Activated naive CD8-positive, alpha-beta T cell (primary cell): Measurements from ENCODE around the gene SSBP4.

Experiments used
- H3K27ac Mint-ChIP-seq: one replicate; pipeline ENCODE4 v1.8.0; 2021; ENCODE audit warnings: mixed read lengths
- H3K27me3 Mint-ChIP-seq: one replicate; pipeline ENCODE4 v1.8.0; 2021; ENCODE audit warnings: mixed read lengths
- H3K36me3 Mint-ChIP-seq: one replicate; pipeline ENCODE4 v1.8.0; 2021; ENCODE audit warnings: mixed read lengths
- H3K4me1 Mint-ChIP-seq: one replicate; pipeline ENCODE4 v1.8.0; 2021; ENCODE audit warnings: low read depth, mixed read lengths
- H3K4me3 Mint-ChIP-seq: one replicate; pipeline ENCODE4 v1.8.0; 2021; ENCODE audit warnings: mild to moderate bottlenecking, mixed read lengths
- H3K9me3 Mint-ChIP-seq: one replicate; pipeline ENCODE4 v1.8.0; 2021; ENCODE audit warnings: low read depth, mixed read lengths

SSBP4 gene

GRCh38 chr19:18406749-18407148 lies 12.4 kb upstream of the SSBP4 start:
- H3K4me3 Mint-ChIP-seq = no peak overlapping the region
- H3K27ac Mint-ChIP-seq = no peak overlapping the region
- no peaks in the 10 kb centered on the region for H3K27me3 Mint-ChIP-seq
- no peaks in the 10 kb centered on the region for H3K9me3 Mint-ChIP-seq
- H3K4me1 Mint-ChIP-seq = peaks cover 3% of the 10 kb centered on the region
- no peaks in the 10 kb centered on the region for H3K36me3 Mint-ChIP-seq

GRCh38 chr19:18408053-18408476 lies 11.1 kb upstream of the SSBP4 start:
- Mint-ChIP-seq H3K4me1 (peaks cover 3% of the 10 kb centered on the region), H3K36me3 (no peaks in the 10 kb centered on the region), H3K27ac (no peak overlapping the region), H3K27me3 (peaks cover 3% of the 10 kb centered on the region), H3K9me3 (no peaks in the 10 kb centered on the region), H3K4me3 (no peak overlapping the region)

- H3K4me1 Mint-ChIP-seq = peaks cover 29% of the 10 kb centered on the region
- peaks cover 3% of the 10 kb centered on the region for H3K27me3 Mint-ChIP-seq
- no peaks in the 10 kb centered on the region for H3K36me3 Mint-ChIP-seq
- peak overlapping the region; percentile 73 for H3K27ac Mint-ChIP-seq
- no peaks in the 10 kb centered on the region for H3K9me3 Mint-ChIP-seq
- no peak overlapping the region for H3K4me3 Mint-ChIP-seq
Measured at GRCh38 chr19:18412610-18413239, 6.5 kb upstream of the SSBP4 start.

GRCh38 chr19:18414504-18415177 lies 4.6 kb upstream of the SSBP4 start:
- Mint-ChIP-seq H3K27ac (no peak overlapping the region), H3K9me3 (no peaks in the 10 kb centered on the region), H3K36me3 (no peaks in the 10 kb centered on the region), H3K27me3 (peaks cover 3% of the 10 kb centered on the region), H3K4me1 (peaks cover 41% of the 10 kb centered on the region), H3K4me3 (no peak overlapping the region)

DNA sequence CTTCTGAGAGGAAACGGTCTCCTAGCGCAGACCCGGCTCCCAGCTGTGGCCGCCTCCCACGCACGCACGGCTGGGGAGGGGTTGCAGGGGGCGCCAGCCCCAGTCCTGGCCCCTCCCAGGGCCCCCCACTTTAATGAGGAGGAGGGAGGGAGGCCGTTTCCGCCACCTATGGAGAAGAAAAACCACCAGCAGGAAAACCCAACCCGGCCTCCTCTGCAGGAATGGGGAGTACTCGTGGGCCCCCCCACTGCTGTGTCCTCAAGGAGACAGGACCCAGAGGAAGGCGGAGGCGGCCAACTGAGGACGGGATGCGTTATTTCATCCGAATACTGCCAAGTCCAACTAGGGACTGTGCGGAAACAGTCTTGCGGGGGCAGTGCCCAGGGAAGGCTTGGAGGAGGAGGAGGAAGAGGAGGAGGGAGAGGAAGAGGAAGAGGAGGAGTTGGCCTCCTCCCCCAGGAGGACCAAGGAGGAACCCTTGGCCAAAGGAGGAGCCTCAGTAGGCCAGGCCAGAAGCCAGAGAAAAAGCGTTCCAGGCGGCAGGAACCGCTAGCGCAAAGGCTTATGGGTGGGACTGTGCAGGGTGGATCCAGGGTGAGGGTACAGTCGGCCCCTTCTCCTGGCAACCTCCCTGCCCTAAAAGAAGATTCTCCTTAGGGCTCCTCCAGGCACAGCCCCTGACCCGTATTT lies 3.9 kb upstream of the SSBP4 start:
- Mint-ChIP-seq H3K27me3 (peaks cover 3% of the 10 kb centered on the region), H3K9me3 (no peaks in the 10 kb centered on the region), H3K4me1 (peaks cover 43% of the 10 kb centered on the region), H3K27ac (no peak overlapping the region), H3K36me3 (no peaks in the 10 kb centered on the region), H3K4me3 (peak overlapping the region; percentile 68)

DNA sequence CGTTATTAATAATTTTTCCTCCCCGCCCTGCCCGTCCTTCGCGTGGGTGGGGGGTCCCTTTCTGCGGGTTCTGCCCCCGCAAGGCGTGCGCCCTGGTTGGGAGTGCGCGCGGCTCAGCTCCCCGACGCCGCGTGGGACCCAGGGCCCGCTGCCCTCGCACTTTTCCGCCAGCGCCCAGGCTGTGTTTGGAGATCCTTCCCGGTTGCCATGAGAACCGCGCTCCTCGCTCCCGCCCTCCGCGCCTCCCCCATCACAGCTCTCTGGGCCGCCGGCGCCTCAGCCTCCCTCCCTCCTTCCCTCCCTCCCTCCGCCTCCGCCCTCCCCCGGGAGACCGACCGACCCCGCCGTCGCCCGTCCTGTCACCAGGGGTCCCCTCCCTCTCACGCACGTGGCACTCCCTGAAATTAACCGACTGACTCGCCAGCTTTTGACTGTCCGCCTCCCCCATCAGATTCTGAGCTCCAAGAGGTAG lies 2.4 kb upstream of the SSBP4 start:
- Mint-ChIP-seq H3K4me1 (peaks cover 53% of the 10 kb centered on the region), H3K27ac (no peak overlapping the region), H3K4me3 (peak overlapping the region; percentile 79), H3K27me3 (peaks cover 3% of the 10 kb centered on the region), H3K36me3 (no peaks in the 10 kb centered on the region), H3K9me3 (no peaks in the 10 kb centered on the region)

GRCh38 chr19:18417250-18418028 lies 1.8 kb upstream of the SSBP4 start:
- Mint-ChIP-seq H3K4me1 (peaks cover 58% of the 10 kb centered on the region), H3K4me3 (peak overlapping the region; percentile 84), H3K27me3 (peaks cover 3% of the 10 kb centered on the region), H3K36me3 (no peaks in the 10 kb centered on the region), H3K9me3 (no peaks in the 10 kb centered on the region), H3K27ac (peak overlapping the region; percentile 34)

DNA sequence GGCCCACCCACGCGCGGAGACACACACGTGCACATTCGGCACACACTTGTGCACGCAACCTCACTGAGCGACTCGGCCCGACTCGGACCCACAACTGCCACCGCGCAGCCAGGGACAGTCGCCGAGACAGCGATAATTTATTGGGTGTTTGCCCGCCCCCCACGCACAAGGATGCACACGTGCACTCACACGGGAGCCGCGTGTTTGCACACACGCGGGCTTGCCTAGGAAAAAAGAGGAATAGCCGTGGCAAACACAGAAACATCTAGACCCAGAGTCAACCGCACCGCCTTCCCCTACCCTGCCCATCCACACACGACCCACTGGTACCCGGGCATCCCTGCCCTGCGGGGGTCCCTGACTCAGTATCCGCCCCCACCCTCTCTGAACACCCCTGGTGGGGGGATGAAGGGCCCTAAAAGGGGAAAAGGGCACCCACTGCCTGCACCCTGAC lies 1.1 kb upstream of the SSBP4 start:
- Mint-ChIP-seq H3K36me3 (no peaks in the 10 kb centered on the region), H3K27ac (peak overlapping the region; percentile 34), H3K9me3 (no peaks in the 10 kb centered on the region), H3K4me3 (peak overlapping the region; percentile 84), H3K4me1 (peaks cover 63% of the 10 kb centered on the region), H3K27me3 (no peaks in the 10 kb centered on the region)

DNA sequence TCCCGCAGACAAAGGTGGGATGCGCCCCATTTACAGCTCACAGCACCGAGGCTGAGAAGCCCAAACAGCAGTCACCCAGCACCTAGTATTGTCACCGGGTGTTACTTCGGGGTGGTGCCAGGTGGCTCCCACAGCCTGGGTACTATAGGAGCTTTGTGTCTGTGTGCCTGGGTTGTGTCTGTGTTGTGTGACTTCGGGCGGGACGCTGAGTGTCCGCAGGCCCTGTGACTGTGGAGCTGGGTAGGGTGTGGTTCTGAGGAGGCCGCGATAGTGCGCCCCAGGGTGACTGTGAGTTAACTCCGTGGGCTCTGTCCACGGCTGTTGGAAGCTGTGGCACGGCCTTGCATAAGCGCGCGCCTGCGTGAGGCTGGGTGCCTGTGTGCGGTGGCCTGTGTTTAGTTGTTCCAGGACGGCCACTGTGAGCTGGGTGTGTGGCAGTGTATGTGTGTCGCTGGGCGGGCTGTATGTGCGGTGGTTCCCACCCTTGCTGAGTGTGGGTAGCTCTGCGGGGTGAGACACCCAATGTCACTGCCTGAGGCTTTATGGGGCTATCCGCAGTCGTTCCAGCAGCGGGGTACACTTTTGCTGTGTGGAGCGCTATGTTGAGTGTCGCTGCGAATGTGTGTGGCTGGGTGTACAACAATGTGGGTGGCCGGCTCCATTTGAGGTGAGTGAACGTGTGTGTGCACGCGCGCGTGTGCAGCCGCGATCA lies 559 bp upstream of the SSBP4 start:
- Mint-ChIP-seq H3K27ac (peak overlapping the region; percentile 68), H3K9me3 (no peaks in the 10 kb centered on the region), H3K36me3 (no peaks in the 10 kb centered on the region), H3K4me1 (peaks cover 66% of the 10 kb centered on the region), H3K27me3 (no peaks in the 10 kb centered on the region), H3K4me3 (peak overlapping the region; percentile 84)

GRCh38 chr19:18419699-18420460 lies 682 bp downstream of the SSBP4 start:
- H3K27me3 Mint-ChIP-seq = no peaks in the 10 kb centered on the region
- peaks cover 60% of the 10 kb centered on the region for H3K4me1 Mint-ChIP-seq
- no peaks in the 10 kb centered on the region for H3K9me3 Mint-ChIP-seq
- H3K4me3 Mint-ChIP-seq = peak overlapping the region; percentile 93
- H3K27ac Mint-ChIP-seq = peak overlapping the region; percentile 46
- H3K36me3 Mint-ChIP-seq = no peaks in the 10 kb centered on the region

DNA sequence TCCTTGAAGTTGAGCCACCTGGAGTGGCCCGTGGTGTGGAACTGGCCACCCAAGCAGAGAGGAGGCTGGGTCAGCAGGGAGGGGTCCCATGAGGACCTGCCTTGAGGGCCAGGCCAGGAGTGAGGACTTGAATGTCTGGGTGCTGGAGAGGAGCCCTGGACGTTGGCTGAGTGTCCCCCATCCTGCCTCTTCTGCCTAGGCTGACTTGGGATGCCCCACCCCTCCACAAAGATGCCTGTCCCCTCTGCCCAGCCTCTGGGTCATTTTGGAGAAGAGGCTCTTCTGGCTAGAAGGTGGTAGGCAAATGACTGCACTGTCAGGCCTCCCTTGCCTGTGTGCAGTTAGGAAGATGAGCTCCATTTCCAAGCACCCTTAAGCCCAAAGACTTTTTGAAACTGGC lies 1.7 kb downstream of the SSBP4 start:
- H3K4me1 Mint-ChIP-seq = peaks cover 55% of the 10 kb centered on the region
- H3K27me3 Mint-ChIP-seq = no peaks in the 10 kb centered on the region
- H3K27ac Mint-ChIP-seq = no peak overlapping the region
- no peaks in the 10 kb centered on the region for H3K9me3 Mint-ChIP-seq
- no peaks in the 10 kb centered on the region for H3K36me3 Mint-ChIP-seq
- peak overlapping the region; percentile 93 for H3K4me3 Mint-ChIP-seq

DNA sequence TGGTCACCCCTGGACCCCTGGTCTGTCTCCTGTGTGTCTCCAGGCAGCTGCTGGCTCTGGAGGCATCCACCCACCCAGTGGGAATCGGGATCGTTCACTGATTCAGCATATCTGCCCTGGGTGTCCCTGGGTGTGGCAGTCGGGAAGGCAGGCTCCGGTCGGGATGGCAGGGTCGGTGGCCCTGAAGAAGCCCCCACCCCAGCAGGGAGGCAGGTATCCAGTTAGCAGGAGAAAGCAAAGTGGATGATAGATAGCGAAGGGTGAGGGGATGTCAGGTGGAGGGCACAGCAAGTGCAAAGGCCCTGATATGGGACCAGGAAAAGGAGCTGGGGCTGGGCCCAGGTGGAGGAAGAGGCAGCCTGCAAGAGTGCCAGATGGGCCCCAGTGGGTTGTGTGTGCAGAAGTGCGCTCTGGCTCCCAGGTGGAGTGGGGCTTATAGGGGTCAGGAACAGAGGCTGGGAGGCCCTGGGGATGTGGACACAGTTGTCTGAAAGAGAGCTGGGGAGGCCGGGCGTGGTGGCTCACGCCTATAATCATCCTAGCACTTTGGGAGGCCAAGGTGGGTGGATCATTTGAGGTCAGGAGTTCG lies 2.3 kb downstream of the SSBP4 start:
- no peaks in the 10 kb centered on the region for H3K9me3 Mint-ChIP-seq
- H3K4me1 Mint-ChIP-seq = peaks cover 54% of the 10 kb centered on the region
- peak overlapping the region; percentile 50 for H3K27ac Mint-ChIP-seq
- no peaks in the 10 kb centered on the region for H3K27me3 Mint-ChIP-seq
- H3K36me3 Mint-ChIP-seq = no peaks in the 10 kb centered on the region
- H3K4me3 Mint-ChIP-seq = peak overlapping the region; percentile 93

- H3K4me3 Mint-ChIP-seq = peak overlapping the region; percentile 93
- H3K9me3 Mint-ChIP-seq = no peaks in the 10 kb centered on the region
- no peaks in the 10 kb centered on the region for H3K27me3 Mint-ChIP-seq
- H3K36me3 Mint-ChIP-seq = no peaks in the 10 kb centered on the region
- peak overlapping the region; percentile 61 for H3K27ac Mint-ChIP-seq
- peaks cover 49% of the 10 kb centered on the region for H3K4me1 Mint-ChIP-seq
Measured at GRCh38 chr19:18422530-18423191, 3.5 kb downstream of the SSBP4 start.
